Fibroblast of skin of abdomen (primary cell): ENCODE measurements around the gene HNRNPA1.
"Not testable (repeated sequence)": the region's sequence is repeated elsewhere in the genome, so short reads cannot be mapped to it uniquely, and the experiment has no call there.

Experiments
- DNase-seq: peaks from one replicate; pipeline ENCODE4 v3.0.0-alpha.2; 2013

HNRNPA1 gene

DNA sequence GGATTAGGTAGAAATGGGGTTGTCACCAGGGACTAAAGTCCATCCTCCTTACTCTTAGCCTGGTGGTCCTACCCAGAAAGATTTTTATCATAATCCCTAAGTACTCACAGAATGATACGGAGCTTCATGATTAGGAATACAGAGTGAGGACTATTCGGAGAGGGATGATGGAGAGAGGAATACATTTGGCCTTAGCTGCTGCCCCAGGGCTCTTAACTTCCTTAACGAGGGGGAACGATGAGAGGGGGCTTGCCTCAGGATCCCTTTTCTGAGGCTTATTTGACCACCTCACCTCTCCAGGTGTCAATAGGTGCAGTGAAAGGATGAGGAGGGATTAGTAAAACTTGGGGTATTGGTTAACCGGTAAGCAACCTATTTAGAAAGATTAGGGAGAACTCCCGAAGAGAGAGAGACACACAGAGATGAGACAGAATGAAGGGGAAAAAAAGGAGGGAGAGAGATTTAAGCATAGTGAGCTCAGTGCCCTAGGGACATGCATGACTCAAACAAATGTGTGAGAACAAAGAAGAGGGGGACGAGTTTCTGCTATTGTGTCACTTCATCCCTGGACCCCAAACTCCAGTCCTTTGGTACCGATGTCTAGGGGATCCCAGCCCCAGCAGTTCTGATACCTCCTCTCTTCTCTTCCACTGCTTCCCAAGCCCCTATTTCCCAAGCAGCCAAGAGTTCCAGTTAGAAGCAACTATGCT is 19.1 kb downstream of the HNRNPA1 start:
- no peak for DNase-seq

DNA sequence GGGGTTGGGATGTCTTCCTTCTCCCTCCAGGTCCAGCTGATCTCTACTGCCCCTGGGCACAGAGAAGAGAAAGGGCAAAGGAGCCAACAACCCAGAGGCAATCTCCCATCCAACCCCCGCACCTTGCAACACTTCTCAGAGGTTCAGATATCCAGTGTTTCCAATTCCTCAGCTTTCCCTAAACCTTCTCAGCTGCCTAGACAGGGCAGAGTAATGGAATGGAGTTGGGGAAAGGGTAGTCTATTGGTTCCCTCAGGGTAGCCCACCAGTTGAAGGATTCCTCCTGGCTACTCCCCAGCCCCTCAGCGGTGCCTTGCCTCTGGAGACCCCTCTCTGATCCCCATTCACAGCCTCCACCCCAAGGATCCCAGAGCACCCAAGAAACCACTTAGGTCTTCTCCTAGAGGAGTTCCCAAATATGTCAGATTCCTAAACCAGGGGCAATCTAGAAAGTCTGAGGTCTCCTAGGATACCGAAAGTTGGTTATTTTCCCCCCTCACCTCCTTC is 19.8 kb downstream of the HNRNPA1 start:
- no peak for DNase-seq

DNA sequence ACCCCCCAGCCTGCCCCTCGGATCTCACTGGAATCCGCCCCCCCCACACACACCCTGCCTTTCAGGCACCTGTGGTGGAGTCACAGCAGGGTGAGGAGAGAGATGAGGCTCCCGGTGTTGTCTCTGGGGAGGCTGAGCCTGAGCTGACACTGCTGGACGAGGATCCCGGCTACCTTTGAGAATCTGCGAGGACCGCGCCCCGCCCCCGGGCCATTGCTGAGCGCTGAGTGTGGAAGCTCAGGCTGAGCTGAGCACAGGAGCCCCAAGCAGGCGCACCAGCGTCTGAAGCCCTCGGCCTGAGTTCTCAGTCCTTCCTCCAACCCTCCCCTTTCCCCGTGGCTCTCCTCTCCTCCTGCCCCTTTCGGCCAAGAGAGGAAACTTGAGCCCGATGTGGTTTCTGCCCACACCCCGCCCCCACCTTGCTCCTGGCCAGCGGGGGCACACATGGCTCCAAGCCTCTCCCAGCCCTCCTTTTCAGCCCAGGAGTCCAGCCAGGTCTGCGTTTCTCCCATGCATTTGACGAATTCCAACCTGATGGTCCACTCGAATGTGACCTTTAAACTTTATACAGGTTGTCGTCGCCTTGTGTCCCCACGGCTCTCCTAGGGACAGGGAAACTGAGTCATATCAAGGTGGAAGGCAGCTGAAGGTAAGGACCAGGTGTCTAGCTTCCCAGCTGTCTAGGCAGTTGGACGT is 20.4 kb downstream of the HNRNPA1 start, which contains the start of gene NFE2:
Gene NFE2 (minus strand): TSS at position 284 of the 696 bp plus-strand sequence. CDS start 5,767 bp downstream, outside the sequence.
- DNase-seq: peak; percentile 55

DNA sequence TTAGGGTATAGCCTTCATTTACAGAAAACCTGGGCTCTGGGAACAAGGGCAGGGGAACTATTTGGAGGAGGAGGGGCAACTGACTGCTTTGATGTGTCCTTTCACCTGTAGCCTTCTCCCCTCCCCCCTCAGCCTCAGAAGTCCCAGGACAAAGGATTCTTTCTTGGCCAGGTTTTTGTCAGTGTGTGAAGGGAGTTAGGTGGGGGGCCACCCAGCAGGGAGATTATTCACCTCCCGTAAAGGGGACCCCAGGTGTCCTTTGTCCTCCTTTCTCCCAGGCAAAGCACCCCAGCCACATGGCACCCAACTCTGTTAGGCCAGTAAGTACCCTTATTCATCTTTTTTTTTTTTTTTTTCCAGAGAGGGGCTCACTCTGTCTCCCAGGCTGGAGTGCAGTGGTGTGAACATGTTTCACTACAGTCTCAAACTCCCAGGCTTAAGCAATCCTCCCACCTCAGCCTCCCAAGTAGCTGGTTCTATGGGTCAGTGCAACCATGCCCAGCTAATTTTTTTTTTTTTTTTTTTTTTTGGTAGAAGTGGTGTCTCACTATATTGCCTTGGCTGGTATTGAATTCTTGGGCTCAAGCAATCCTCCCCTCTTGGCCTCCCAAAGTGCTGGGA is 21.0 kb downstream of the HNRNPA1 start:
- DNase-seq: no peak

DNA sequence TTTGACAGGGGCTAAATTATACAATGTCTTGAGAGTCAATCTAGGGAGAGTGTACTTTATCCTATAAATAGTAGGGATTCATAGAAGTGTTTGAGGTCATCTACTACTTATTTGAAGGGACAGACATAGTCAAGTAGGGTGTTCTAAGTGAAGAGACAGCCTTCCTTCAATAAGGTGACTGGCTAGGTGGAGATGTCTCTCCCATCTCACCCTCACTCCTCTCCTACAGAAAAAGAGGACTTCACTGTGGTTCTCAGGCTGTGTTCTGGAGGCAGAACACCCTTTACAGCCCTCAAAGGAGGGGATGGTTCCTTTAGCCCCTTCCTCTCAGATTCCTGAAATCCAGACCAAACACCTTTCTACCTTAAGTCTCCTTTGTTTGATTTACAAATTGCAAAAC is 23.1 kb downstream of the HNRNPA1 start:
- no peak for DNase-seq

DNA sequence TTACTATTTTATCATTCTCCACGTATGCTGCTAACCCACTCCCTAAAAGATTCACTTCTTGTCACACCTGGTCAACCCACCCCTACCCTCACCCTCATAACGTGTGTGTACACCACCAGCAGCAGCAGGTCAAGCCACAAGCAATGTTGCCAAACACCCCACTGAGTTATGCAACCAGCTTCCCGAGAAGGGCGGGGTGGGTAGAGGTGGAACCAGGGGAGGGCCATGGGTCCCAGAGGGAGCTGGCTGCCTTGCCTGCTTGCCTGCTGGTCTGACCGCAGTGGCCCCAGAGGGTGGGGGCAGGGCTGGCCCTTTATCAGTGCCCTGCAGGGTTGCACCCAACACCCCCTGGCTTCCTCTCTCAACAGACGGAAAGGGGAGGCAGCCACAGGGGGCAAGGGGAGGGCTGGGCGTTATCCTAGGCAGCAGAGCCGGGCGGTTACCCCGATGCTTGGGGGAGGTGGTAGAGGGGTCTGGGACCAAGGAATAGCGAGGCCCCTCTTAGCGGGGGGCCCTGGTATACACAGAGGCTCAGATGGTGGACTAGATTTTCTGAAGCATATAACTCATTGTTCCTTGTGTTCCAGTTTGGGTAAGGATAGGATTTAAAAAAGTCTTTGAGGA is 23.8 kb downstream of the HNRNPA1 start:
- DNase-seq: no peak

DNA sequence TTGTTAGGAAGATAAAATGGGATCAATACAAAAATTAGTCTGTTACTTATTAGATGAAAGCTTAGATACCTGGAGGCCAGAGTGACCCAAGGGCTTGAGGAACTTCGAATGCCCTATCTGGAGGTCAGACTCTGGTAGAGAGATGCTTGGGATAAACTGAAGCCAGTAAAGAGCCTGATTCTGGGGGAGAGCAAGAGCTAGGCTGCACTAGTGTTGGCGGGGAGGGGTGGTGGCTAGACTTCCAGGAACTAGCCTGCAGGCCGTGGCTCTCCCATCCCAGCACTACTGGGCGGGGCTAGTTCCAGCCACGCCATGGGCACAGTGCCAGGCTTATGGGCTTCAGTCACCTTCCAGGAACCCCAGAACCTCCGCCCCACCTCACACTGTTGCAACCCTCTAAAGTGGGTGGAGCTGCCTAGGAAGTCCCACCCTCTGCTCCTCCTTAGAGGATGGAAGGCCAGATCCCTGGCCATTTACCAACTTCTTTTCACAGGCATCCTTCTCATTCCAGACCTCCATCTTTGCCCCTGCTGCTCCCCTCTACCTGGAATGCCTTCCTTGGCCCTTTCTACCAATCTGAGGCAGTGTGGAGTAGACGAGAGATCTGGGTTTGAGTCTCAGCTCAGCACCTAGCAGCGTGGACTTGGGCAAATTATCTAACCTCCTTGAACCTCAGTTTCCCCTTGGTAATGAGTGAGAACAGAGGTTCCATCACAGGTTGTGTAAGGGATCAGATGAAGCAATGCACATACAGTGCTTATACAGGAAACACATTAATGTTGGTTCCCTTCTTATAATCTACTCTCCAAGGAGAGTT is 26.6 kb downstream of the HNRNPA1 start:
- no peak for DNase-seq

DNA sequence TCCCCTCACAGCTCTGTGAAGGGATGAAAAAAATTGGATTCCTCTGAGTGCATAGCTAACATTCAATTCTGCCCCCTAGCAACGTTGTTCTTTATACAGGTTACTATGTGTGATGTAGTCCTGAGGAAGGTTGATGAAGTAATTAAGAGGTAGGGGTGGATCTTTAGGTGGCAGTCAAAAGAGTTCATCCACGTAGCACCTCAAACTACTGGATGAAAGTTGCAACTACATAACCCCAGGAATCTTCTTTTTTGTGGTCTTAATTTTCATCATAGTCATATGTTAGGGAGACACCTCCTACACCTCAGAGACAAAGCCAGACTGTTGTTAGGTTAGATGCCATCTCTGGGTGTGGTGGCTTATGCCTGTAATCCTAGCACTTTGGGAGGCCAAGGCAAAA is 30.5 kb downstream of the HNRNPA1 start:
- DNase-seq: no peak

DNA sequence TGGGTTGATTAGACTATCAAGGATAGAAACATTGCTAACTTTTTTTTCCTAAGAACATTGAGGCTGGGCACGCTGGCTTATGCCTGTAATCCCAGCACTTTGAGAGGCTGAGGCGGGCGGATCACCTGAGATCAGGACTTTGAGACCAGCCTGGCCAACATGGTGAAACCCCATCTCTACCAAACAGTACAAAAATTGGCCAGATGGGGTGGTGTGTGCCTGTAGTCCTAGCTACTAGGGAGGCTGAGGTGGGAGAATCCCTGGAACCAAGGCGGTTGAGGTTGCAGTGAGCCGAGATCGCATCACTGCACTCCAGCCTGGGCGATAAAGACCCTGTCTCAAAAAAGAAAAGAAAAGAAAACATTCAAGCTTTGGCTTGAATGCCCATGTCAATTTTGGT is 31.8 kb downstream of the HNRNPA1 start:
- not testable (repeated sequence) for DNase-seq

DNA sequence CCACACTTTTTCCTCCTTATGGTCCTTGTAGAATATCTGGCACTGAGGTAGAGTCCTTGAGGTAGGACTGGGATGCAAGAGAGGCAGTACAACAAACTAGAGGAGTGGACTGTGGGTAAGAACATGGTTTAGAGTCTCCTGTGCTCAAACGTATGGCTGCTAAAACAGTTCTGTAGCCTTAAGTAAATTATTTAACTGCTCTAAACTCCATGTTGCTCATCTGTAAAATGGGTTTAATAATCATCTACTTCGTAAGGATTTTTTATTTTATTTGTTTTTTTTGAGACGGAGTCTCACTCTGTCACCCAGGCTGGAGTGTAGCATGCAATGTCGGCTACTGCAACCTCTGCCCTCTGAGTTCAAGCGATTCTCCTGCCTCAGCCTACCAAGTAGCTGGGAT is 40.8 kb downstream of the HNRNPA1 start:
- DNase-seq: no peak

DNA sequence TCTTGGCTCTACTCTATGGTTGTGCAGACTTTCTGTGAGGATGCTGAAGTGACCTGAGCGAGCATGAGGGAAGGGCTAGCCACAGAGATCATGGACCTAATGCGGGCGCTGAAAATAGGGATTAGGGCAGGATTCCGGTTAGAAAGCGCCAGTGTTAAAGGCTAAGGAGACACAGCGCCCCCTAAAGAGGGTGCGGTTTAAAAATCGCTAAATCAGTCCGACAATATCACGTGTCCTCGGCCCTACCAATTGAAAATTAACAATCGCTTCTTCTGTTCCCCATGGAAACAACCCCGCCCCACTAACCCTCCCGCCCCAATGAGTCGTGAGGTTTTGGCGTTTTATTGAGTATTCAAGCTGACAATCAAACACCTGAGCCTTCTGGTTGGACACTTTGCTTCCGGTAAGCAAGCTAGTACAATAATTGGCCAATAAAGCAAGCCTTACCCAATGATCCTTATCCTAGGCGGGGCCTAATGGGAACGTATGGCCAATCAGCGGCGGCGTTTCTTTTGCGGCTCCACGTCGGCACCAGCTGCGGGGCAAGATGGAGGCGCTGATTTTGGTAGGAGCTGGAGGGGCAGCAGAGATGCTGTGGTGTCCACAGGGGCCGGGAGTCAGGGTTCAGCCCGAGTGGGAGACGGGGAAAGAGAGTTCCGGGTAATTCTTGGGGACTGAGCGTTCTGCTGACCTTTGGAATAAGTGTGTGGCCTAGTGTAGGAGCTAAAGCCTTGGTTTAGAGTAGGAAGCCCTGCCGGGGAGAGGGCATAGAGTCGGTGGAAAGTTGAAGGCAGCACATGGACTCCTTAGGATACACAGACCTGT is 44.3 kb downstream of the HNRNPA1 start, which contains the start of gene COPZ1:
Gene COPZ1 (plus strand): TSS at position 515 of the 825 bp plus-strand sequence. CDS start 33 bp downstream, at position 548.
- peak; percentile 100 for DNase-seq

DNA sequence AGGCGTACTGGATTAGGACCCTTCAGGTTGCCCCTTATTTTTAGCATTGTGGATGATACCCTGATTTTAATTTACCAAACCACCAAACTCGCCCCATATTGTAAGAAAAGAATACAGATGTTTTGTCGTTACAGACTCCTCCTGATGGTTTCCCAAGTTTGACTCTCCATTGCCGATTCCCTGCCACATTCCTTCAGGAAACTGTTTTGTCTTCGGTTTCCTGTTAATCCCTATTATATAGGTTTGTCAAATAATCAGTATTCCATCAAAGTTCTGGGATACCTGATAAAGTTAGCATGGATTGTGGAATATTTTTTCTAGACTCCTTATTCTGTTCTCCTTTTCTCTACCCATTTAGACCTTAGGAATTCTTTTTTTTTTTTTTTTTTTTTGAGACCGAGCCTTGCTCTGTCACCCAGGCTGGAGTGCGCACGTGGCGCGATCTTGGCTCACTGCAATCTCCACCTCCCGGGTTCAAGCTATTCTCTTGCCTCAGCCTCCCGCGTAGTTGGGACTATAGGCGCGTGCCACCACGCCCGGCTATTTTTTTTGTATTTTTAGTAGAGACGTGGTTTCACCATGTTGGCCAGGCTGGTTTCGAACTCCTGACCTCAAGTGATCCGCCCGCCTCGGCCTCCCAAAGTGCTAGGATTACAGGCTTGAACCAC is 45.0 kb downstream of the HNRNPA1 start:
- not testable (repeated sequence) for DNase-seq

DNA sequence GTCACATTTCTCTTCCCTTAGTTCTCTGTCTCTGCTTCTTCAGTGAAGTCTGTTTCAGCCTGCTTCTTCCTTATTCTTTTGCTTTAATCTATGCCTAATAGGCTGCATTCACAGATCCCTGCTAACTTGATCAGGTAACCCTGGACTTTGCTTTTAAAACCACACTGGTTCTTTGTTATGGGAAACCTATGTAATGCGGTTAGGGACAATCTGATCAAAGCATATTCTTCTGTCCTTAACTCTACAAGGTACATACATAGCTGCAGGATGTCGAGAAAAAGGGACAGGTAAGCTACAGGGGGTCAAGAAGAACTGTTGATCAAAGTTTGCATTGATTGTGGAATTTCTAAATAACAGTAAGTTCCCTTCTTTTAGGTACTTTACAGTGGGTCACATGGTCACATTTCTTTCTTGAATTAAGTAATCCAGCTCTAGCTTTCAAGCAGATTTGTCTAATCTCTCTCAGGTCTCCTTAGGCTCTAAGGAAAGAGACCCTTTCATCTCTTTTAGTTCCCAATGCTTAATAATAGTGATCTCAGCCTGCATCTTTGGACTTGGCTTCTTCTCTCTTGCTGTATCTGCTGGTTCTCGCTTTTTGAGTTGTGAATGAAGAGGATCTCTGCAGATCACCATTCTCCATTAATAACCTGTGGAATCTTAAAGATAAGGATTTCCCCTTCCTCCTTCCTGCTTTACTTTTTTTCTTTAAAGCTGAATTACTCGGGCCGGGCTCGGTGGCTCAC is 48.2 kb downstream of the HNRNPA1 start:
- DNase-seq: no peak

DNA sequence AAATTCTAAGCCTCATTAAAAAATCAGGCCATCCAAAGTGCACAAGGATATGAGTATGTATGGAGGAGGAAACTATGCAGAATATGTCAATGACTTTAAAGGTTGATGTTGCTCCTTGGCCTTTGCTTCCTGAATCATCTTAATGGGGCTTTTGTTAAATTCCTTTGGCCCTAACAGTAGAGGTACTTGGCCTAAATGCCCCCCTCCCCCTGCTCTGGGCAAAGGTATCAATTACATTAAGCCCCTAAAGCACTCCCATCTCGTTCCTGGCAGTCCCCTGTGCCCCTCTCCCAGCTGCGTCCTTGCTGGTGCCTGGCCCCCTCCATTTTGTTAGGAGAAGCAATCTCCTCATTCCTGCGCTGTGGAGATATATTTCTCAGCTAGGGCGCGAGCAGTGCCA is 49.2 kb downstream of the HNRNPA1 start:
- DNase-seq: peak; percentile 35

DNA sequence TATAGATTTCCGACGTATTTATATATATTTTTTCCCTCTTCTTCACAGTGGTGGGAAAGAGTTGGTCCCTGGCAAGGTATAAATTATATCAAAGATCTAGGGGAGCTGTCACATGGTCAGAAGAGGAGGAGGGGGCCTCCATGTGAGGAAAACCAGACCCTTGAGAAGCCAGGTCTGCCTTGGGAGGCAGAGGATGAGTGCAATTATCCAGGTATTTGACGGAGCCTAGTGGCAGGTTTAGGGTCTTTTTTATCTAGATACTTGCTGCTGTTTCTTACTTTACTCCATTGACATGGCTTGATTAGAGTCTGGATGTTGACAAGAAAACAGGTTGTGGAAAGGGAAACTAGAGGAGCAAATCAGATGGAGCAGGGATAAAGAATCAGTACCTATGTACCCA is 49.9 kb downstream of the HNRNPA1 start:
- no peak for DNase-seq

DNA sequence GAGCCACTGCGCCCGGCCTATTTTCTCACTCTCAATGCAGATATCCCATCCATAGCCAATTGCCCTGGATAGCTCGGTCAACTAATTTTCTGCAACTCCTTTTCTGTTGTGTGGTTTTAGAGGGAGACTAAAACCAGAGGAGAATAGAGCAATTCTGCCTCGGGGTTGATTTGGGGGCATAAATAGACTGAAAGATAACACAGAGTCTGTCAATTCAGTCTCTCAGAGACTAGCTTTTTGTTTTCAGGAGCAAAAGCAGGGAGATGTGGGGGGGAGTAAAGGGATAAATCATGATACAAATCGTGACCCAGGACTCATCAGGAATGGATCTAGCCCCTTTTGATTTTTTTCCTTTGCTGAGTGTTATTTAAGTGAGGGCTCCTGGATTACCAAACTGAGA is 50.9 kb downstream of the HNRNPA1 start:
- DNase-seq: no peak

DNA sequence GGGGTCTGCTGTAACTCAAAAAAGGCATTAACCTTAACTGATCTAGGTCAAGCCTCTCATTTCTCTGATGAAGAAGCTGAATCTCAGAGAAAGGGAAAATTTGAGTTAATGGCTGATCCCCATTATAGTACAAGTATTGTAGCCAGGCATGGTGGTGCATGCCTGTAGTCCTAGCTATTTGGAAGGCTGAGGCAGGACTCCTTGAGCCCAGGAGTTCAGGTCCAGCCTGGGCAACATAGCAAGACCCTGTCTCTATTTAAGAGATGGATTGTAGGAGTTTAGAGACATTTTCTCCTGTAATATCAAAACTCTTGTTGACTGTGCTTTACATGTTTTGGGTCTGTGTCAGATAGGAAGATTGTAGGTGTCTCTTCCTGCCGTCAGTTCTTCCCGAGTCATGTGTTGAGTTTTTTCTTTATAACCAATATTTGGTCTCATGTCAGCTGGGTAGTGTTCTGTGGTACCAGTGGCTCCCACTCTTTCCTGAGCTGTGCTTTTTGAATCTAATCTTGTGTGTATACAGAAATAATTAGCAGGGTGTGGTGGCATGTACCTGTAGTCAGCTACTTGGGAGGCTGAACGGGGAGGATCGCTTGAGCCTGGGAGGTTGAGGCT is 53.0 kb downstream of the HNRNPA1 start:
- DNase-seq: no peak
